Spleen (tissue), 11 donors: Measurements from ENCODE around the gene NKX1-1. TPM values are rescaled to one million over a fixed set of nuclear protein-coding genes. Genes with fewer than 3 reads are reported as not detected.

Experiments used
- DNase-seq: peaks from one replicate; pipeline ENCODE4 v3.0.0-alpha.2; 2020
- H3K27ac ChIP-seq, 8 donors: fragments of 200-600 bp; sonication (generic) in 7 of 8; 1 replicate in 4 of 8; 2 replicates in 4 of 8; pipeline versions ENCODE4 v1.5.0 to v1.8.0; 2016 to 2021; ENCODE audit warnings: inconsistent platforms in 4 of 8, mild to moderate bottlenecking in 4 of 8, moderate library complexity in 1 of 8
- H3K27me3 ChIP-seq, 7 donors: fragments of 200-600 bp; sonication (generic) in 6 of 7; replicated peaks in 1 of 7; 1 replicate in 4 of 7; 2 replicates in 3 of 7; pipeline versions ENCODE4 v1.5.0 to v1.8.0; 2016 to 2021; ENCODE audit warnings: inconsistent platforms in 3 of 7, mild to moderate bottlenecking in 1 of 7
- H3K36me3 ChIP-seq, 6 donors: fragments of 200-600 bp; sonication (generic) in 5 of 6; 1 replicate in 4 of 6; 2 replicates in 2 of 6; pipeline versions ENCODE4 v1.5.0 to v1.8.0; 2016 to 2021; ENCODE audit warnings: inconsistent platforms in 2 of 6
- H3K4me1 ChIP-seq, 6 donors: fragments of 200-600 bp; sonication (generic) in 5 of 6; 1 replicate in 3 of 6; 2 replicates in 3 of 6; pipeline versions ENCODE4 v1.5.0 to v1.8.0; 2016 to 2021; ENCODE audit warnings: inconsistent platforms in 3 of 6
- H3K4me3 ChIP-seq, 8 donors: fragments of 200-600 bp; sonication (generic) in 7 of 8; 1 replicate in 4 of 8; 2 replicates in 4 of 8; pipeline versions ENCODE4 v1.5.0 to v1.8.0; 2016 to 2021; ENCODE audit warnings: inconsistent platforms in 4 of 8, mild to moderate bottlenecking in 4 of 8, moderate library complexity in 2 of 8
- H3K9me3 ChIP-seq, 8 donors: fragments of 200-600 bp; sonication (generic) in 7 of 8; 1 replicate in 4 of 8; 2 replicates in 4 of 8; pipeline versions ENCODE4 v1.5.0 to v1.8.0; 2016 to 2021; ENCODE audit warnings: inconsistent platforms in 4 of 8
- CTCF ChIP-seq, 11 experiments: fragments of 200-600 bp in 7 of 11; fragments of 450-650 bp in 4 of 11; sonication (generic) in 4 of 11; IDR thresholded peaks in 8 of 11; conservative IDR thresholded peaks in 3 of 11; 1 replicate in 7 of 11; 2 replicates in 4 of 11; pipeline versions ENCODE4 v1.4.0 to v1.8.0; 2016 to 2021; ENCODE audit warnings: antibody characterized with exemption in 11 of 11, inconsistent platforms in 4 of 11, mild to moderate bottlenecking in 1 of 11
- POLR2A ChIP-seq, 3 donors: fragments of 450-650 bp; IDR thresholded peaks; one replicate each; pipeline ENCODE4 v1.5.1; 2017; ENCODE audit warnings: antibody characterized with exemption in 3 of 3, mild to moderate bottlenecking in 1 of 3
- POLR2AphosphoS5 ChIP-seq, 3 donors: sonication (generic); formaldehyde crosslinking; IDR thresholded peaks; one replicate each; pipeline ENCODE4 v1.5.1; 2017; ENCODE audit warnings: antibody characterized with exemption in 3 of 3
- WGBS, 5 donors: extraction: QIAGEN DNeasy Blood & Tissue Kit in 3 of 5; methylation state at CpG; one replicate each; pipeline versions ENCODE4 v1.1.5 to v1.1.7; 2013 to 2018; 5-methylcytosine and 5-hydroxymethylcytosine counted together
- intact Hi-C: fragments of 100-400 bp; cut with DNase I; formaldehyde crosslinking; loops from one replicate; pipeline ENCODE4 v1.15.0; 2023; ENCODE audit warnings: low total_unique reads
- polyA plus RNA-seq, 3 donors: library from polyadenylated mRNA; stranded (reverse); fragments of 200-250 nt; gene quantifications; one replicate each; pipeline ENCODE4 v1.2.1, GENCODE V29; 2013
- total RNA-seq, 7 donors: library from RNA; depleted of rRNA in 3 of 7; stranded (reverse); fragments of >200 nt in 3 of 7; fragmentation: NEBNext Ultra II Directional in 4 of 7; extraction: Animal tissue kit (Norgen Biotek cat#: 25700) in 4 of 7; gene quantifications; one replicate each; pipeline versions ENCODE4 v1.1.0 to v1.2.1, GENCODE V29; 2016 to 2021
- donor health status: healthy with polysubstance abuse.
- donor health status: DM: no; HTN: no; CAD: no; lungs with moderate emphysema.
- donor health status: DM: no; HTN: no; CAD: no.
- donor health status: Bipolar disorder and iron deficiency.
- donor health status: healthy.
- donor health status: DM: no; HTN: no; CAD: no.
- donor health status: DM: yes; HTN: yes; CAD: no.

NKX1-1 gene
- total and polyA plus RNA-seq, 10 donors = not detected

- TF ChIP-seq CTCF (IDR thresholded peaks at IDR 0.05 in 8 of 11, conservative IDR thresholded peaks at IDR 0.05 in 3 of 11) = no peak
- TF ChIP-seq POLR2A (IDR thresholded peaks at IDR 0.05) = no peak
- no peak for TF ChIP-seq POLR2AphosphoS5 (IDR thresholded peaks at IDR 0.05)
- intact Hi-C loops = no loop called here
- 28 to 39% (median 34%) methylated on average over 13 to 14 of the region's 14 CpGs for WGBS, 5 donors
- Histone ChIP-seq H3K4me1 (peaks cover 0 to 44% (median 23%) of the 10 kb centered on the region in 6 donors), H3K27ac (no peak overlapping the region), H3K36me3 (no peaks in the 10 kb centered on the region), H3K27me3 (peaks cover 17 to 100% (median 98%) of the 10 kb centered on the region in 7 donors), H3K9me3 (peaks cover 0 to 30% (median 0%) of the 10 kb centered on the region in 8 donors), H3K4me3 (no peak overlapping the region)
- no peak for DNase-seq
Measured at GRCh38 chr4:1409079-1409478, 2.8 kb upstream of the NKX1-1 start.

- Histone ChIP-seq H3K4me3 (no peak overlapping the region), H3K27me3 (peaks cover 17 to 100% (median 98%) of the 10 kb centered on the region in 7 donors), H3K27ac (no peak overlapping the region), H3K9me3 (peaks cover 0 to 28% (median 0%) of the 10 kb centered on the region in 8 donors), H3K36me3 (no peaks in the 10 kb centered on the region), H3K4me1 (peaks cover 0 to 50% (median 30%) of the 10 kb centered on the region in 6 donors)
- TF ChIP-seq POLR2A (IDR thresholded peaks at IDR 0.05) (no peak), POLR2AphosphoS5 (IDR thresholded peaks at IDR 0.05) (no peak), CTCF (IDR thresholded peaks at IDR 0.05 in 8 of 11, conservative IDR thresholded peaks at IDR 0.05 in 3 of 11) (no peak)
- WGBS, 5 donors = 10 to 23% (median 17%) methylated on average over 18 to 22 of the region's 22 CpGs
- intact Hi-C loops = no loop called here
- DNase-seq = no peak
Measured at GRCh38 chr4:1408418-1408817, 2.2 kb upstream of the NKX1-1 start.

GRCh38 chr4:1407657-1408333 lies 1.6 kb upstream of the NKX1-1 start:
- 6 to 22% (median 11%) methylated on average over 26 to 52 of the region's 53 CpGs for WGBS, 5 donors
- DNase-seq = no peak
- H3K4me3 ChIP-seq = peak overlapping the region in 2 of 8 donors; percentile 3 to 9
- TF ChIP-seq POLR2AphosphoS5 (IDR thresholded peaks at IDR 0.05) = no peak
- TF ChIP-seq CTCF (IDR thresholded peaks at IDR 0.05 in 8 of 11, conservative IDR thresholded peaks at IDR 0.05 in 3 of 11) = no peak
- TF ChIP-seq POLR2A (IDR thresholded peaks at IDR 0.05) = no peak
- H3K4me1 ChIP-seq = peaks cover 0 to 57% (median 34%) of the 10 kb centered on the region in 6 donors
- H3K27ac ChIP-seq = no peak overlapping the region
- no peaks in the 10 kb centered on the region for H3K36me3 ChIP-seq
- H3K27me3 ChIP-seq = peaks cover 15 to 100% (median 98%) of the 10 kb centered on the region in 7 donors
- intact Hi-C loops = no loop called here
- H3K9me3 ChIP-seq = peaks cover 0 to 34% (median 0%) of the 10 kb centered on the region in 8 donors

- H3K36me3 ChIP-seq = no peaks in the 10 kb centered on the region
- TF ChIP-seq POLR2A (IDR thresholded peaks at IDR 0.05) (no peak), CTCF (IDR thresholded peaks at IDR 0.05 in 8 of 11, conservative IDR thresholded peaks at IDR 0.05 in 3 of 11) (no peak), POLR2AphosphoS5 (IDR thresholded peaks at IDR 0.05) (no peak)
- H3K4me1 ChIP-seq = peaks cover 0 to 63% (median 41%) of the 10 kb centered on the region in 6 donors
- intact Hi-C loops = no loop called here
- no peak overlapping the region for H3K27ac ChIP-seq
- 10 to 17% (median 13%) methylated on average over 31 to 50 of the region's 50 CpGs for WGBS, 5 donors
- no peak for DNase-seq
- peak overlapping the region in 2 of 8 donors; percentile 3 to 9 for H3K4me3 ChIP-seq
- peaks cover 0 to 35% (median 0%) of the 10 kb centered on the region in 8 donors for H3K9me3 ChIP-seq
- H3K27me3 ChIP-seq = peaks cover 14 to 100% (median 98%) of the 10 kb centered on the region in 7 donors
Measured at GRCh38 chr4:1406981-1407656, 877 bp upstream of the NKX1-1 start.
